ENCODE data around the gene FOCAD.

The FOCAD gene

DNA sequence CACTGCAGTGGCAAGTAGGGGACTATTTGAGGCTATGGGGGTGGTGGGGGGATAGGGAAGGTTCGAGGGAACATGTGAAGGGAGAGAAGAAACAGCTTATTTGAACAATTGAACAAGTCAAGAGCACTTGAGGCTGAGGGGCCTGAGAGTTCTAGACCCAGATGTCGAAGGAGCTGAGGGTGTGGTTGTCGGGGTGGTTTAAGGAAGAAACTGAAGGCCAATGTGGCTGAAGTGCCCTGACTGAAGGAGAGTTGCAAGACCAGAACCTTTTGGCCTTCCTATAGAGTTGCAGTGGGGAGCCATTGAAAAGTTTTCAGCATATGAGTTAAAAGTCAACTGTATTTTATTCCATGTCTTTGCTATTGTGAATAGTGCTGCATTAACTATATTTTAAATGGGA, 19.1 kb downstream of the FOCAD start:
- TF ChIP-seq, protein P1, sequence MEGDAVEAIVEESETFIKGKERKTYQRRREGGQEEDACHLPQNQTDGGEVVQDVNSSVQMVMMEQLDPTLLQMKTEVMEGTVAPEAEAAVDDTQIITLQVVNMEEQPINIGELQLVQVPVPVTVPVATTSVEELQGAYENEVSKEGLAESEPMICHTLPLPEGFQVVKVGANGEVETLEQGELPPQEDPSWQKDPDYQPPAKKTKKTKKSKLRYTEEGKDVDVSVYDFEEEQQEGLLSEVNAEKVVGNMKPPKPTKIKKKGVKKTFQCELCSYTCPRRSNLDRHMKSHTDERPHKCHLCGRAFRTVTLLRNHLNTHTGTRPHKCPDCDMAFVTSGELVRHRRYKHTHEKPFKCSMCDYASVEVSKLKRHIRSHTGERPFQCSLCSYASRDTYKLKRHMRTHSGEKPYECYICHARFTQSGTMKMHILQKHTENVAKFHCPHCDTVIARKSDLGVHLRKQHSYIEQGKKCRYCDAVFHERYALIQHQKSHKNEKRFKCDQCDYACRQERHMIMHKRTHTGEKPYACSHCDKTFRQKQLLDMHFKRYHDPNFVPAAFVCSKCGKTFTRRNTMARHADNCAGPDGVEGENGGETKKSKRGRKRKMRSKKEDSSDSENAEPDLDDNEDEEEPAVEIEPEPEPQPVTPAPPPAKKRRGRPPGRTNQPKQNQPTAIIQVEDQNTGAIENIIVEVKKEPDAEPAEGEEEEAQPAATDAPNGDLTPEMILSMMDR (IDR thresholded peaks at IDR 0.05; ENCODE audit: low read depth, low read length, missing control alignments), result no peak
- in situ Hi-C loops (cut with HindIII; ENCODE audit: low sequenced_read_pairs), result no loop called here
- H3K4me3 ChIP-seq (ENCODE audit: low read depth, low read length), result no peak overlapping the region
- DNase-seq (ENCODE audit: low read depth), result no peak

DNA sequence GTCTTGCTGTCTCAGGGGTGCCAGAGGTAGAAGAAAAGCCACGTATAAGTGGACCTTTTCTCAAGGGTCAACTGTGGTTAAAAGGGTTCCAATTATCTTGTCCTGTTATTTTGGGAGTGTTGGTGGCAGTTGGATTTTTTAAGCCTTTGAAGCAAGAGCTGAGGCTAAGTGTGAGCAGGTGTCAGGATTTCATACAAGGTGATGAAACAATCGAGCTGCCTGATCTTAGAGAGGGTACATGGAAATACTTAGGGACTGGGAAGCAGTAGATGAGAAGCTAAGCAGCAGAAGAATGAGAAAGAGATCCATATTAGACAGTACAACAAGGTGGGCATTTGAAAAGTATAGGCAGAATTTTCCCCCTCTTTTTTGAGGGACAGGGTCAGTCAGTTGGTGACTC, 23.6 kb downstream of the FOCAD start:
- in situ Hi-C loops (cut with HindIII; ENCODE audit: low sequenced_read_pairs), result no loop called here
- TF ChIP-seq, protein P1 (IDR thresholded peaks at IDR 0.05; ENCODE audit: low read depth, low read length, missing control alignments), result no peak
- no peak overlapping the region for H3K4me3 ChIP-seq (ENCODE audit: low read depth, low read length)

DNA sequence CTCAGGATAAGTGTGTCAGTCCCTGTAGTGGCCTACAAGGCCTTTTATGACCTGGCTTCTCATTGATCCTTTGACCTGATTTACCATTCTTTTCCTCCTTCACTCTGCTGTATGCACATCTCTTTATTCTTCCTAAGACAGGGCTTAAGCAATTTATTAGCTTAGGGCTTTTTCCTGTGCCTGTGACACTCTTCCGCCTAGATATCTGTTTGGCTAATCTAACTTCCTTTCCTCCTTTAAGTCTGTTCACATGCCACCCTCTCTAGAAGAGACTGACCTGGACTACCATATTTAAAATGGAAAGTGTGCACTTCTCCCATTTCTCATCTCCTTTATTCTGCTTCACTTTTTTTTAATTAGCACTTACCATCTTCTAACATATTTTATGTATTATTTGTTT, 29.1 kb downstream of the FOCAD start:
- TF ChIP-seq, protein P1 (IDR thresholded peaks at IDR 0.05; ENCODE audit: low read depth, low read length, missing control alignments), result no peak
- H3K4me3 ChIP-seq (ENCODE audit: low read depth, low read length), result no peak overlapping the region
- in situ Hi-C loops (cut with HindIII; ENCODE audit: low sequenced_read_pairs), result no loop called here
- DNase-seq (ENCODE audit: low read depth), result no peak

More for the DNA sequence above, 23.6 kb downstream of the FOCAD start:
- no peak for DNase-seq (ENCODE audit: low read depth)

DNA sequence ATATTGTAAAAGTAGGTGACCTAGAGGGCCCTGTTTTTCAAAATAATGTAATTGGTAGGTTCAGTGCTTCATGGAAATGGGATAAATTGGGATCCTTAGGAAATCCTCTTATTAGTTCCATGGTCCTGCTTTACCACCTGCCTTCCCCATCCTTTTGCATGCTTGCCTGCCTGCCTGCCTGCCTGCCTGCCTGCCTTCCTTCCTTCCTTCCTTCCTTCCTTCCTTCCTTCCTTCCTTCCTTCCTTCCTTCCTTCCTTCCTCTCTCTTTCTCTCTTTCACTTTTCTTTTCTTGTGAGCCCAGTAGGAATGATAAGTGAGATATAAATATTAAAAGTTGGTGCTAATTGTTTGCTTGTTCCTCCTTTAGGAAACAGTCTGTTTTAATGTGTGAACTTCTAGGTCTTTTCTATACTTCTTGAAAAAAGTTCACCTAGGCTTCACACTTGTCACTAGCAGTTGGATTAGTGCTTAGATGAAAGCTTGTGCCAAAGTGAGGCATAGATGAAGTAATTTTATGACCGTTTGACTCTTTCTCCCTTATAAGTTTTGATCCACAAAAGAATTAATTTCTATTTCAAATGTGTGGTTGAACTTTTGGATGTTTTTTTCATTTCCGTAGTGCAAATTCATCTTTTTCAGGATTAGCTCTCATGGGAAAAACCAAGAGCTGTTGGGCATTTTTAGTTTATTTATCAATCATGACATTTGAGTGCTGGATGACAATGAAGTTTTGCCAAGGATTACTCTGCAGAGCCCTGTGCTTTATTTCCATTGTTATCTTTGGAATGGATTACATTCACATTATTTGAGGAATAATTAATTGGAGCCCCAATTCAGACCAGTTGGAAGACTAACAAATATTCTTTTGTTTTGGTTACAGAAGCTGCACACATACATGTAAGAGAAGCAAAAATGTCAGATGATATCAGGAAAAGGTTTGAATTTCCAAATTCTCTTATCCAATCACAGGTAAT, 30.7 kb downstream of the FOCAD start:
- in situ Hi-C loops (cut with HindIII; ENCODE audit: low sequenced_read_pairs), result no loop called here
- no peak for DNase-seq (ENCODE audit: low read depth)
- no peak overlapping the region for H3K4me3 ChIP-seq (ENCODE audit: low read depth, low read length)
- TF ChIP-seq, protein P1 (IDR thresholded peaks at IDR 0.05; ENCODE audit: low read depth, low read length, missing control alignments), result no peak

DNA sequence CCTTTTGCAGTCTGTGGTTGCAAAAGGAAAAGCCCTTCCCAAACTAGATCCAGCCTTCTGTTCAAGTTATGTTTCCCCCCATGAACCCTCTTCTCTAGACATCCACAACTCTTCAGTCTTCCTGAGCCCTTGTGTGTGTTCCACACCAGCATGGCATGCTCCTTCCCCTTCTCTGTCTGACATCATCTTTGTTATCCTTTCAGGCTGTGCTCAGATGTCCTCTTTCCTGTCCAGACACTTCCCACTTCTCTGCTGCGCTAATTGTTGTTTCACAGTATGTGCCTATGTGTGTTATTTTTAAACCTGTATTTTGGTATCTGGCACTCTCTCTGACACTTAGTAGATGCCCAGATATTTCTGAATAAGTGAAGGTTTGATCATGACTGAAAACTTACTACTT, 38.2 kb downstream of the FOCAD start:
- TF ChIP-seq, protein P1 (IDR thresholded peaks at IDR 0.05; ENCODE audit: low read depth, low read length, missing control alignments), result no peak
- in situ Hi-C loops (cut with HindIII; ENCODE audit: low sequenced_read_pairs), result no loop called here
- DNase-seq (ENCODE audit: low read depth), result no peak
- no peak overlapping the region for H3K4me3 ChIP-seq (ENCODE audit: low read depth, low read length)

DNA sequence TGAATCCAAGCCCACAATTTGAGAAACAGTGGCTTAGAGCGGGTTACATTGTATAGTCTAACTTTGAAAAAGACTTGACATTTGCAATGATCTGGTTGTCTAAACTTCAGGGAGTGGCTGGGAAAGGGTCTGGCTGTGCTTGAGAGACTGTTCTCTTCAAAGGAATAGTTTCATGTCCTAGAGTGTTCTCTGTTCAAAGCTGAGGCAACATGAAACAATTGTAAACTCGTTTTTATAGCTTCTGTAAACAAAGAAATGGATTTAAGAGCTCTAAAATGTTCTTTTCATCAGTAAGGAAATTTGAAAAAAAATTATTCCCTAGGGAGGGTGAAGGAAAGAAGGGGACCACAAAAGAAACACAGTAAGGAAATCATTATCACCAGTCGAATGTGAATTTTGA, 41.6 kb downstream of the FOCAD start:
- H3K4me3 ChIP-seq (ENCODE audit: low read depth, low read length), result no peak overlapping the region
- no peak for DNase-seq (ENCODE audit: low read depth)
- in situ Hi-C loops (cut with HindIII; ENCODE audit: low sequenced_read_pairs), result no loop called here
- TF ChIP-seq, protein P1 (IDR thresholded peaks at IDR 0.05; ENCODE audit: low read depth, low read length, missing control alignments), result no peak
